Stimulated activated CD4-positive, alpha-beta T cell treated with anti-CD3 and anti-CD28 coated beads, Interleukin-12 subunit alpha, Interleukin-12 subunit beta, amount 100 ng/mL, for 48 hours (primary cell): ENCODE measurements around the gene GPR15.
"Not testable (repeated sequence)": the region's sequence is repeated elsewhere in the genome, so short reads cannot be mapped to it uniquely, and the experiment has no call there.

ENCODE experiments used
- DNase-seq, 3 donors: peaks; one replicate each; pipeline ENCODE4 v3.0.0-alpha.2; 2020; ENCODE audit warnings: low read depth in 2 of 3, low spot score in 1 of 3

GPR15 gene

GRCh38 chr3:98556164-98557130 lies 24.7 kb downstream of the GPR15 start:
- DNase-seq: peak; percentile 62 to 77 (median 65)

GRCh38 chr3:98557324-98558010 lies 25.7 kb downstream of the GPR15 start:
- peak in 1 of 3 donors; percentile 41 for DNase-seq

GRCh38 chr3:98558100-98558827 lies 26.5 kb downstream of the GPR15 start:
- DNase-seq: no peak

- DNase-seq: not testable (repeated sequence)
These were observed 28.0 kb downstream of the GPR15 start for GRCh38 chr3:98559769-98560168.

- no peak for DNase-seq
These were observed 29.1 kb downstream of the GPR15 start for GRCh38 chr3:98560911-98561310.

GRCh38 chr3:98561727-98562521 lies 30.1 kb downstream of the GPR15 start:
- no peak for DNase-seq

- DNase-seq: no peak
These were observed 32.0 kb downstream of the GPR15 start for GRCh38 chr3:98563661-98564281.

GRCh38 chr3:98564282-98565005 lies 32.7 kb downstream of the GPR15 start:
- no peak for DNase-seq

- DNase-seq: no peak
These were observed 33.5 kb downstream of the GPR15 start for GRCh38 chr3:98565237-98565643.

GRCh38 chr3:98565843-98566242 lies 34.1 kb downstream of the GPR15 start:
- no peak for DNase-seq

GRCh38 chr3:98567666-98568270 lies 36.0 kb downstream of the GPR15 start:
- DNase-seq: no peak

GRCh38 chr3:98568402-98568801 lies 36.6 kb downstream of the GPR15 start:
- no peak for DNase-seq

GRCh38 chr3:98573181-98573728 lies 41.5 kb downstream of the GPR15 start:
- no peak for DNase-seq

- DNase-seq: no peak
These were observed 42.4 kb downstream of the GPR15 start for GRCh38 chr3:98574132-98574531.

GRCh38 chr3:98577178-98577895 lies 45.6 kb downstream of the GPR15 start:
- DNase-seq: no peak

GRCh38 chr3:98580401-98581386 lies 48.9 kb downstream of the GPR15 start:
- DNase-seq: no peak

- no peak for DNase-seq
These were observed 49.7 kb downstream of the GPR15 start for GRCh38 chr3:98581474-98581873.
